Stimulated activated naive CD8-positive, alpha-beta T cell treated with anti-CD3 and anti-CD28 coated beads, Interleukin-15, Interleukin-2, amounts not matched to agents 100 U/mL and 50 U/mL, for 24 hours (primary cell): ENCODE results near the gene TCEAL7.

Experiments used
- ATAC-seq: fragments of 150-1000 bp; cut with Tn5 transposase; one replicate; pipeline ENCODE4 v1.10.0; 2021
- DNase-seq: peaks from one replicate; pipeline ENCODE4 v3.0.0; 2021

TCEAL7 gene

GRCh38 chrX:103369479-103369878 is 39.4 kb downstream of the TCEAL7 start:
- ATAC-seq: no peak
- DNase-seq: no peak

- no peak for ATAC-seq
- no peak for DNase-seq
These were observed 42.8 kb downstream of the TCEAL7 start for GRCh38 chrX:103372886-103373285.

- DNase-seq: no peak
- ATAC-seq: no peak
These were observed 43.5 kb downstream of the TCEAL7 start for GRCh38 chrX:103373581-103373980.

- ATAC-seq (peak; percentile 81), DNase-seq (peak; percentile 43)
These were observed 46.3 kb downstream of the TCEAL7 start, which contains the start of gene BEX3 for GRCh38 chrX:103376118-103376978. Gene BEX3 (plus strand): TSS chrX:103376538. CDS start chrX:103377522, 984 bp downstream.

- no peak for ATAC-seq
- DNase-seq: no peak
These were observed 46.9 kb downstream of the TCEAL7 start for GRCh38 chrX:103376979-103377324.

- DNase-seq: no peak
- no peak for ATAC-seq
These were observed 49.0 kb downstream of the TCEAL7 start for GRCh38 chrX:103378990-103379389.
